Stomach (tissue), 9 donors: ENCODE results near the gene CDC73. TPM values are rescaled to one million over a fixed set of nuclear protein-coding genes. Genes with fewer than 3 reads are reported as not detected.

Experiments
- DNase-seq, 2 donors: peaks; one replicate each; pipeline versions ENCODE4 v3.0.0 to v3.0.0-alpha.2; 2013 to 2019
- H3K27ac ChIP-seq, 5 donors: fragments of 200-600 bp in 4 of 5; sonication (generic) in 4 of 5; one replicate each; pipeline ENCODE4 v1.5.1; 2013 to 2019; ENCODE audit warnings: mild to moderate bottlenecking in 1 of 5, moderate library complexity in 1 of 5
- H3K27me3 ChIP-seq, 3 donors: fragments of 200-600 bp; sonication (generic); one replicate each; pipeline ENCODE4 v1.5.1; 2017 to 2019; ENCODE audit warnings: mixed run types in 1 of 3
- H3K36me3 ChIP-seq, 4 donors: fragments of 200-600 bp; sonication (generic); 1 replicate in 3 of 4; 2 replicates in 1 of 4; pipeline ENCODE4 v1.5.1; 2016 to 2019
- H3K4me1 ChIP-seq, 4 donors: fragments of 200-600 bp; sonication (generic); one replicate each; pipeline ENCODE4 v1.5.1; 2016 to 2019
- H3K4me3 ChIP-seq, 4 donors: fragments of 200-600 bp; sonication (generic) in 3 of 4; one replicate each; pipeline ENCODE4 v1.5.1; 2016 to 2019; ENCODE audit warnings: mild to moderate bottlenecking in 1 of 4
- H3K9me3 ChIP-seq, 4 donors: fragments of 200-600 bp; sonication (generic); one replicate each; pipeline ENCODE4 v1.5.1; 2016 to 2019
- EP300 ChIP-seq: sonication (generic); formaldehyde crosslinking; IDR thresholded peaks from one replicate; pipeline ENCODE4 v1.6.1; 2017; ENCODE audit warnings: antibody characterized with exemption
- POLR2A ChIP-seq, 4 donors: fragments of 450-650 bp; IDR thresholded peaks; one replicate each; pipeline ENCODE4 v1.6.1; 2016; ENCODE audit warnings: antibody characterized with exemption in 4 of 4, control low read depth in 2 of 4, mild to moderate bottlenecking in 1 of 4, moderate library complexity in 1 of 4
- POLR2AphosphoS5 ChIP-seq, 3 donors: sonication (generic); formaldehyde crosslinking; IDR thresholded peaks; one replicate each; pipeline ENCODE4 v1.6.1; 2016; ENCODE audit warnings: antibody characterized with exemption in 3 of 3
- WGBS, 5 donors: extraction: QIAGEN DNeasy Blood & Tissue Kit in 3 of 5; methylation state at CpG; one replicate each; pipeline versions ENCODE4 v1.1.5 to v1.1.7; 2013 to 2018; 5-methylcytosine and 5-hydroxymethylcytosine counted together
- intact Hi-C: fragments of 100-400 bp; cut with DNase I; formaldehyde crosslinking; loops from one replicate; pipeline ENCODE4 v1.15.1; 2023; ENCODE audit warnings: low total_unique reads
- polyA plus RNA-seq, 3 donors: library from polyadenylated mRNA; stranded (reverse); fragments of 200-250 nt; gene quantifications; one replicate each; pipeline ENCODE4 v1.2.3, GENCODE V29; 2013
- total RNA-seq, 5 donors: library from RNA; depleted of rRNA; stranded (reverse); fragments of >200 nt; gene quantifications; one replicate each; pipeline versions ENCODE4 v1.1.0 to v1.2.3, GENCODE V29; 2014 to 2016
- TF ChIP-seq, protein P1 (sequence below), 7 experiments: fragments of 450-650 bp in 4 of 7; fragments of 200-600 bp in 3 of 7; sonication (generic) in 3 of 7; IDR thresholded peaks; one replicate each; pipeline ENCODE4 v1.5.1; 2016 to 2019; ENCODE audit warnings: antibody characterized with exemption in 7 of 7, control low read depth in 2 of 7, mild to moderate bottlenecking in 1 of 7
- donor health status: healthy with polysubstance abuse.
- donor health status: Bipolar disorder and iron deficiency.
- donor health status: healthy.

The CDC73 gene
- total and polyA plus RNA-seq, 8 donors = 6.7 to 75.9 (median 20.1) TPM

DNA sequence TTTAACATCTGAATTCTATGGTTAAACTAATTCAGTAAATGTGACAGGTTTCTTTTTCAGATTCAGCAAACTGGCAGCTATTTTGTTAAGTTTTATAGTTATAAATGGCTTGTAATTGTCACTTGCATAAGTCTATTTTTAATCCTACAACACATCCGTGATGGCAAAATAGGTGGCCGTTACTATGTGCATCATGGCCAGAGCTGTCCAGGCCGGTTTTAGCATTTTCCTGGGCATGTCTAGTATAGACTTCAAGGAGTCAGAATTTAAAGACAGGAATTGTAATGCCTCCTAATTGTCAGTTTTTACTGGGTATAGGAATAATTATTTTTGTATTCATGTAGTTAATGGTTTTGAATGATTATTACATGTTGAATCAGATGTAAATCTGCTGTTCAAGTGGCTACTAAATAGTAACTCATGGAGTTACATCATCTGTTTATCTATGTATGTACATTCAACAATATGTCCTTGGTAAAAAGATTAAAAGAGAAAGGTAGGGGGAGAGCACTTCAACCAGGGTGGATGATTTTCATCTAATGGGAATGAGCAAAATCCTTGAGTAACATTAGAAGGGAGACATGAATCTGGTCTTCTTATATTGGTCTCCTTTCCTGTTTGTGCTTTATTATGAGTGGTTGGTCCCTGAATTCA lies 67.7 kb downstream of the CDC73 start:
- Histone ChIP-seq H3K27me3 (no peaks in the 10 kb centered on the region), H3K36me3 (peaks cover 0 to 13% (median 5%) of the 10 kb centered on the region in 4 donors), H3K4me3 (no peak overlapping the region), H3K4me1 (peaks cover 11 to 62% (median 39%) of the 10 kb centered on the region in 4 donors), H3K9me3 (peaks cover 0 to 10% (median 4%) of the 10 kb centered on the region in 4 donors), H3K27ac (peak overlapping the region in 1 of 5 donors; percentile 68)
- DNase-seq = no peak
- WGBS, 5 donors = 84 to 93% (median 90%) methylated on average over 3 of the region's 3 CpGs
- TF ChIP-seq POLR2AphosphoS5 (IDR thresholded peaks at IDR 0.05) (no peak), EP300 (no peak), POLR2A (IDR thresholded peaks at IDR 0.05) (no peak)
- TF ChIP-seq, protein P1, sequence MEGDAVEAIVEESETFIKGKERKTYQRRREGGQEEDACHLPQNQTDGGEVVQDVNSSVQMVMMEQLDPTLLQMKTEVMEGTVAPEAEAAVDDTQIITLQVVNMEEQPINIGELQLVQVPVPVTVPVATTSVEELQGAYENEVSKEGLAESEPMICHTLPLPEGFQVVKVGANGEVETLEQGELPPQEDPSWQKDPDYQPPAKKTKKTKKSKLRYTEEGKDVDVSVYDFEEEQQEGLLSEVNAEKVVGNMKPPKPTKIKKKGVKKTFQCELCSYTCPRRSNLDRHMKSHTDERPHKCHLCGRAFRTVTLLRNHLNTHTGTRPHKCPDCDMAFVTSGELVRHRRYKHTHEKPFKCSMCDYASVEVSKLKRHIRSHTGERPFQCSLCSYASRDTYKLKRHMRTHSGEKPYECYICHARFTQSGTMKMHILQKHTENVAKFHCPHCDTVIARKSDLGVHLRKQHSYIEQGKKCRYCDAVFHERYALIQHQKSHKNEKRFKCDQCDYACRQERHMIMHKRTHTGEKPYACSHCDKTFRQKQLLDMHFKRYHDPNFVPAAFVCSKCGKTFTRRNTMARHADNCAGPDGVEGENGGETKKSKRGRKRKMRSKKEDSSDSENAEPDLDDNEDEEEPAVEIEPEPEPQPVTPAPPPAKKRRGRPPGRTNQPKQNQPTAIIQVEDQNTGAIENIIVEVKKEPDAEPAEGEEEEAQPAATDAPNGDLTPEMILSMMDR (IDR thresholded peaks at IDR 0.05) = no peak
- intact Hi-C loops = no loop called here

DNA sequence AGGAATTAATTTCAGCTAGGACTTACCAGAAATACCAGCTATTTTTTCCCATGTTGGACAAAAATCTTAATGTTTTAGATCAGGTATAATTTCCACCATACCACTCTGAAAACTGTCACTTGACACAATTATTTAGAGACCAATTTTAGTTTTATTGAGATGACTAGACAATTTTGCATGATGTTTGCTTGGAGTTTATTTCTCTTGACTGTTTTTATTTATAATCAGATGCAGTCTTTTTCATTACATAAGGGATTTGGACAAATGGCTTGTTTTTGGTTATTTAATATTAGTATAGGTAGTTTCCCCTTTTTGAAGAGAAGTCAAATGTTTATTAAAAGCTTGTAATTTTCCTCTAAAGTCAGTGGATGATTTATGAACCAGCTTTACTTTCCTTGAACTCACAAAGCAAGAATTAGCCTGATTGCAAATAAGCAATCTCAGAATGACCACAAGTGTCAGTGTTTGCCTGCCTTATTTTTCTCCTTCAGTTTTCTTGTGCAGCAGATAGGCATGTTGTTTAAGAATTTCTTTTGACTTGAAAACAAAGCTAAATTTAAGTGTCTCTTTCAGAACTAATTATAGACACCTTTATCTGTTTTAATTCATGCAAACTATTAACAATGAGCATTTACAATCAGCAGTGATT lies 68.4 kb downstream of the CDC73 start:
- intact Hi-C loops = no loop called here
- DNase-seq = peak in 1 of 2 donors; percentile 54

DNA sequence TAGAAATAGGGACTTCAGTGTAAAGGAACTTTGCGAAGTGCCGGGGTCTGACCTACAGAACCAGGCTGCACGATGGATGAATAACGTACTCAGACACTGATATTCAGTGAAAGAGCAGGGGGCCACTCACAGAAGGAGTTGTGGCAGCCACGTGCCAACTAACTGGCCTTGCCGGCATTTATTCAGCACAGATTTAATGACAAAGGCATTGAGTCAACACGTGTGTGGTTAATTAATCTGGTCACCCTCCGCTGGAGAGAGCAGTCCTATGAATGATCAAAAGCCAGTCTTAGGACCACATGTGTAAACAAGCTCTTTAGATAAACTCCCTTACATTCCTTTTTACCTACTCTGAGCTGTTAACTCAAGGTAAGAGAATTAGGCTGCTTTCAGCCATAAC lies 70.8 kb downstream of the CDC73 start:
- Histone ChIP-seq H3K27ac (no peak overlapping the region), H3K9me3 (peaks cover 0 to 10% (median 4%) of the 10 kb centered on the region in 4 donors), H3K27me3 (no peaks in the 10 kb centered on the region), H3K4me3 (no peak overlapping the region), H3K36me3 (peaks cover 0 to 13% (median 5%) of the 10 kb centered on the region in 4 donors), H3K4me1 (peaks cover 0 to 35% (median 25%) of the 10 kb centered on the region in 4 donors)
- DNase-seq = no peak
- intact Hi-C loops = no loop called here
- TF ChIP-seq POLR2AphosphoS5 (IDR thresholded peaks at IDR 0.05) (no peak), EP300 (no peak), POLR2A (IDR thresholded peaks at IDR 0.05) (no peak)
- TF ChIP-seq, protein P1 (IDR thresholded peaks at IDR 0.05) = no peak
- whole genome bisulfite sequencing, 5 donors = 91 to 97% (median 97%) methylated on average over 8 of the region's 8 CpGs

More for the DNA sequence above, 68.4 kb downstream of the CDC73 start:
- H3K4me1 ChIP-seq = peaks cover 6 to 56% (median 38%) of the 10 kb centered on the region in 4 donors
- H3K9me3 ChIP-seq = peaks cover 0 to 10% (median 4%) of the 10 kb centered on the region in 4 donors
- H3K36me3 ChIP-seq = peaks cover 0 to 13% (median 5%) of the 10 kb centered on the region in 4 donors
- H3K27ac ChIP-seq = peak overlapping the region in 1 of 5 donors; percentile 68
- no peaks in the 10 kb centered on the region for H3K27me3 ChIP-seq
- no peak overlapping the region for H3K4me3 ChIP-seq
- TF ChIP-seq, protein P1 (IDR thresholded peaks at IDR 0.05) = peak in 2 of 7 experiments; percentile 20 to 30
- TF ChIP-seq POLR2A (IDR thresholded peaks at IDR 0.05) = no peak

DNA sequence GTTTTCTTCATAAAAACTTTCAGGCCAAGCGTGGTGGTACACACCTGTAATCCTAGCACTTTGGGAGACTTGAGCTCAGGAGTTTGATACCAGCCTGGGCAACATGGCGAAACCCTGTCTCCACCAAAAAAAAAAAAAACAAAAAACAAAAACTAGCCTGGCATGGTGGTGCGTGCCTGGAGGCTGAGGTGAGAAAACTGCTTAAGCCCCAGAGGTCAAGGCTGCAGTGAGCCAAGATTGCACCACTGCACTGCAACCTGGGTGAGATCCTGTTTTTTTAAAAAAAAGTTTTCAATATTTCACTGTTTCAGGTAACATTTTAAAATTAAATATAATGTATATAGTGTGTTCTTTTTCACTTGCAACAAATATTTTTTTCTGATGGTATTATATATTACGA lies 78.1 kb downstream of the CDC73 start:
- no peaks in the 10 kb centered on the region for H3K27me3 ChIP-seq
- intact Hi-C loops = no loop called here
- TF ChIP-seq EP300 (no peak), POLR2AphosphoS5 (IDR thresholded peaks at IDR 0.05) (no peak), POLR2A (IDR thresholded peaks at IDR 0.05) (no peak)
- TF ChIP-seq, protein P1 (IDR thresholded peaks at IDR 0.05) = no peak
- H3K4me3 ChIP-seq = no peak overlapping the region
- no peak for DNase-seq
- no peaks in the 10 kb centered on the region for H3K9me3 ChIP-seq
- peaks cover 0 to 38% (median 0%) of the 10 kb centered on the region in 4 donors for H3K4me1 ChIP-seq
- peaks cover 0 to 8% (median 5%) of the 10 kb centered on the region in 4 donors for H3K36me3 ChIP-seq
- H3K27ac ChIP-seq = no peak overlapping the region
- WGBS, 5 donors = 94 to 99% (median 96%) methylated on average over 4 of the region's 4 CpGs
